ENCODE results near the gene CACNG4.

The CACNG4 gene

DNA sequence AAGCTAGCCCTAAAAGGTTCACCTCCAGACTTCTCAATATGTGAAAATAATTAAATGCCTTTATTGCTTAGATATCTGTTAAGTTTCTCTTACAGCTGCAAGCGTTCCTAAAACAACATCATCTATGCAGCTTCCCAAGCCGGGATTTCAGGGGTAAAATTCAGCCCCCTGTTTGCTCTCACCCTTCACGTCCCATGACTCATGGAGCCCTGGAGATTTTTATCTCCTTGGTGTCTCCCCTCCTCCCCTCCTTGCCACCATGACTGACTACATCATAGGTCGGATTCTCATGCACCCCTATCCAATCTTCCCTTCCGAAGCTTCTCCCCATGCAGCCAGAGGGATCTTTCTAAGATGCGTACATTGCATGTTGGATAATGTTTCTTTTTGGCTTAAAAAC is 21.0 kb upstream of the CACNG4 start:
- TF ChIP-seq, protein P1, sequence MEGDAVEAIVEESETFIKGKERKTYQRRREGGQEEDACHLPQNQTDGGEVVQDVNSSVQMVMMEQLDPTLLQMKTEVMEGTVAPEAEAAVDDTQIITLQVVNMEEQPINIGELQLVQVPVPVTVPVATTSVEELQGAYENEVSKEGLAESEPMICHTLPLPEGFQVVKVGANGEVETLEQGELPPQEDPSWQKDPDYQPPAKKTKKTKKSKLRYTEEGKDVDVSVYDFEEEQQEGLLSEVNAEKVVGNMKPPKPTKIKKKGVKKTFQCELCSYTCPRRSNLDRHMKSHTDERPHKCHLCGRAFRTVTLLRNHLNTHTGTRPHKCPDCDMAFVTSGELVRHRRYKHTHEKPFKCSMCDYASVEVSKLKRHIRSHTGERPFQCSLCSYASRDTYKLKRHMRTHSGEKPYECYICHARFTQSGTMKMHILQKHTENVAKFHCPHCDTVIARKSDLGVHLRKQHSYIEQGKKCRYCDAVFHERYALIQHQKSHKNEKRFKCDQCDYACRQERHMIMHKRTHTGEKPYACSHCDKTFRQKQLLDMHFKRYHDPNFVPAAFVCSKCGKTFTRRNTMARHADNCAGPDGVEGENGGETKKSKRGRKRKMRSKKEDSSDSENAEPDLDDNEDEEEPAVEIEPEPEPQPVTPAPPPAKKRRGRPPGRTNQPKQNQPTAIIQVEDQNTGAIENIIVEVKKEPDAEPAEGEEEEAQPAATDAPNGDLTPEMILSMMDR (IDR thresholded peaks at IDR 0.05; ENCODE audit: borderline replicate concordance, insufficient read depth, low read depth, low read length), result no peak
- no peak overlapping the region for H3K4me3 ChIP-seq (ENCODE audit: low read depth, low read length)

DNA sequence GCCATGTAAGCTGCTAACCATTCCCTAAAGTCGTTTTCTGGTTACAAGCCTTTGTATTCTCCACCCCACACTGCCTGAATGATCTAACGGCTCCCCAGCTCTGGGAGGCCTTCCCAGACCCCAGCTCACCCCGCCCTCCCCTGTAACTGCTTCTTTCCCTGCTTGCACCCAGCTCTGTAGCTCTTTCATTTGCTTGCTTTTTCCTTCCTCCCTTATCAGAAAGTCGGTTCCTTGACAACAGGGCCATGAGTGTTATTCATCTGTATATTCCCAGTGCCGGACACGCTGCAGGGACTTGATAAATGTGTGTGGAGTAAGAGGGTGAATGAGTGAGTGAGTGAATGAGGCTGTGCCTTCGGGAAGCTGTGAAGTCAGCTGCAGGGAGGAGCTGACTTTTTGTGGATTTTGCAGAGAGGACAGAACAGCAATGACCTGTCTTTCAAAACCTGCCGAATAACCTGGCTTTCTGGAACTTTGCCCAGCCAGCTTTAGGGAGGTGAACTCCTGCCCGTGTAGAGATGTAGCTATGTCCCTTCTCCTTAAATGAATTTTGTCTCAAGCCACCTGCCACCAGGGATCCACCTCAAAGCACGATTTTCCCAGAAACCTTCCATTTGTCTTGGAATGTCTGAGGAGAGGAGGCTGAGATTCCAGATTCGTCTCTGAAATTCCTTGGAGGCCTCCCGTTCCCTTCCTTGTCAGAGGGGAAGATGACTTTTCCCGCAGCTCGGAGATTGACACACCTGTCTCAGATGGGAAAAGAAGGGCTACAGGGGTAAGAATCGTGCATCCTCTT is 20.0 kb upstream of the CACNG4 start:
- TF ChIP-seq, protein P1 (IDR thresholded peaks at IDR 0.05; ENCODE audit: borderline replicate concordance, insufficient read depth, low read depth, low read length), result no peak
- H3K4me3 ChIP-seq (ENCODE audit: low read depth, low read length), result no peak overlapping the region

DNA sequence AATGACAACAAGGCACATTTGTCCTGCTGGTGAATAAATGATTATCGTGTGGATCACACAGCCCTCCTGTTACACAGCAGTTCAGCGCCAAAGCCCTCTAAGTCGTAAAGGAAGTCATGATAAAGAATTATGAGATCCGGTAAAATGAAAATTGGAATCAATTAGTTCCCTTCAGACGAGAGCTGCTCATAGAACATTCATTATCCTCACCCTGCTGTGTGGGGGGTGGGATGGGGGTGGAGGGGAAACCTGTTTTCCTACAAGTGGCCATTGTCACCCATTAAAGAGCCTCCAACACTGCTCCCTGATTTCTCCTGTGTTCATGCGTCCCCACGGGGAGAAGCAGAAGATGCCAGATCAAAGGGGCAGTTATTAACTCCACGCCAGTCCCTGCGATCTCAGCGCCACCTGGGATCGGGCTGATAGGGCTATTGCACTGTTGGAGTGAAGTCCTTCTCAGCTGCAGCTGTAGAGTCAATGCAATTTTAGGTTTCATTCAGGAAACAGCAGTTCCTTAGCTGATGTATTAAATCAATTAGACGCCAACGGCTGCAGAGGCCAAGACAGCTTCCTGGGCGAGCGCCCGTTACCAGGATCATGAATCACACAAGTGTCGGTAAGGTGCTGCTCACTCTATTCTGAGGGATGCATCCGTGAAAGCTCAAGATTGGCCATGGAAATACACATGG is 19.2 kb upstream of the CACNG4 start:
- TF ChIP-seq, protein P1 (IDR thresholded peaks at IDR 0.05; ENCODE audit: borderline replicate concordance, insufficient read depth, low read depth, low read length), result no peak
- no peak overlapping the region for H3K4me3 ChIP-seq (ENCODE audit: low read depth, low read length)

DNA sequence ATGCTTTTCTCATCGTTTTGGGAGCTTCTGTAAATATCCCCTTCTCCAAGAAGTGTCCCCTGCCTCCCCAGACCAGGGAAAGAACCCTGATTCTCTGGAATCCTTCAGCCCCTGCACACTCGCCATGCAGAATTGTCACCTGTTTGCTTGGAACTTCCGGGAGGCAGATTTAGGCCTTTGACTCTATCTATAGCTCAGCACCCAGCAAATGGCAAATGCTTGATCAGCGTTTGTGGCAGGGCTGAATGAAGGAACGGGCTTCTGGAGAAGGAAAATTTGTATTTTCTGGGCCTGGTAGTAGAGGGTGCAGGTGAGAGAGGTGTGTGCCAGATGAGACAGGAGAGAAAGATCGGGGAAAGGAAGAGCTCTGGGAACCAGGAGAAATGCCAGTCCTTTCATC is 18.3 kb upstream of the CACNG4 start:
- H3K4me3 ChIP-seq (ENCODE audit: low read depth, low read length), result no peak overlapping the region

DNA sequence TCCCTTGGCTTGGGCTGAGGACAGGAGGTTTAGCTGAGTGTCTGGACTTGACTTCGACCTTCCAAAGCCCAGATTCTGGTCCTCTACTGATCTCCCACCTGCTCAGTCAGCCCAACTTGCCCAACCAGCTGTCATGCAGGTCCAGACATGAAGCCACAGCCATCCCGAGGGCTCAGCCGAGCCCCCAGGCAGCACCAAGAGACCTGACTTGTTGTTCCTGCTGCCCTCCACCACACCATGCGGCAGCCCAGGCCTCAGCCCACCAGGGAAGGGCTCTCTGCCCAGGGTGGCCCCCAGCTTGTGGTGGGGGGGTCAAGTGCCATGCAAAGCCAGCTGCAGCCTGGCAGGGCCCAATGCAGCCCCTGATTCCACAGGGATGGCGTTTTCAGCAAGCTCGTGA is 17.2 kb upstream of the CACNG4 start:
- TF ChIP-seq, protein P1 (IDR thresholded peaks at IDR 0.05; ENCODE audit: borderline replicate concordance, insufficient read depth, low read depth, low read length), result no peak
- H3K4me3 ChIP-seq (ENCODE audit: low read depth, low read length), result no peak overlapping the region

More for the DNA sequence above, 18.3 kb upstream of the CACNG4 start:
- TF ChIP-seq, protein P1 (IDR thresholded peaks at IDR 0.05; ENCODE audit: borderline replicate concordance, insufficient read depth, low read depth, low read length), result no peak

DNA sequence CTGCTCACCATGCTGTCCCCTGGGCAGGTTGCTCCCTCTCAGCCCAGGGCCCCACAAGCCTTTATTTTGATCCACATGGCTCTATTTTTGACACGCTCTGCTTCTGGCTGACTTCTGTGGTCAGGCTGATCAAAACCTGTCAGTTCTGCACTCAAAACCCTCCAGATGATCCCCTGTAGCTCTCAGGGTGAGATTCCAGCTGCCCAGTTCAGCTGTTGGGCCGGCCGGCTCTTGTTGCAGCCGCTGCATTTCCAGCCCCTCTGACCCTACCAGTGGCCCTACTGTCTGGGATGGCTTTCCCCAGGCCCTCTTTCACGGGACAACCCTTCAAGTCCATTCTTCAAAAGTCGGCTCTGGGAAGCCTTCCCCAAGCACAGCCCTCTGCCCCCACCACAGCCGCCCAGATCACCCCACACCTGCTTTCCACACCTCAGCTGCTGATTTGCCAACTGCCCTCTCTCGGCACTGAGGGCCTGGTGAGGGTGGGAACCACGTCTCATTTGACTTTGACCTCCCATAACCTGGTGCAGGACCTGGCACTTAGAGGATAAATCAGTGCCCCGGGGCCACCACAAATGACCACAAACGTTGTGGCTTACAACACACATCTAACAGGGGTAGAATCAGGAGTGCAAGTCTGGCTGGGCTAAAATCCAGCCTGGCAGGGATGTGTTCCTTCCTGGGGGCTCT is 16.3 kb upstream of the CACNG4 start:
- TF ChIP-seq, protein P1 (IDR thresholded peaks at IDR 0.05; ENCODE audit: borderline replicate concordance, insufficient read depth, low read depth, low read length), result no peak
- no peak overlapping the region for H3K4me3 ChIP-seq (ENCODE audit: low read depth, low read length)
